Uterus (tissue), 2 donors: ENCODE data around the gene CNMD.

Source experiments
- POLR2A ChIP-seq, 2 donors: fragments of 450-650 bp; IDR thresholded peaks; one replicate each; pipeline ENCODE4 v1.6.1; 2016; ENCODE audit warnings: antibody characterized with exemption in 2 of 2, mild to moderate bottlenecking in 1 of 2, moderate library complexity in 1 of 2
- TF ChIP-seq, protein P1 (sequence below), 4 experiments: fragments of 200-600 bp in 2 of 4; fragments of 450-650 bp in 2 of 4; sonication (generic) in 2 of 4; IDR thresholded peaks; one replicate each; pipeline ENCODE4 v1.5.1; 2016 to 2019; ENCODE audit warnings: antibody characterized with exemption in 4 of 4, mild to moderate bottlenecking in 2 of 4, moderate library complexity in 1 of 4

DNA sequence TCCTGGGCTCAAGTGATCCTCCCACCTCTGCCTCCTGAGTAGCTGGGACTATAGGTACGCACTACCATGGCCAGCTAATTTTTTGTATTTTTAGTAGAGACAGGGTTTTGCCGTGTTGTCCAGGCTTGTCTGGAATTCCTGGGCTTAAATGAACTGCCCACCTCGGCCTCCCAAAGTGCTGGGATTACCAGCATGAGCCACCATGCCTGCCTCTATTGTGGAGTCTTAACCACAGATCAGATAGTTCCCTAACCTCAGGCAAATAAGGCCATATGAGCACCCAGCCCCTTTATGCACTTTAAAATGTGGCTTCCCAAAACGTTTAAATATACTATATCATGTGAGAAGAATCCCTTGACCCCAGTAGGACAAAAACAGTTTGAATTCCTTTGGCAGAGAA lies 16.4 kb downstream of the CNMD start:
- TF ChIP-seq, protein P1, sequence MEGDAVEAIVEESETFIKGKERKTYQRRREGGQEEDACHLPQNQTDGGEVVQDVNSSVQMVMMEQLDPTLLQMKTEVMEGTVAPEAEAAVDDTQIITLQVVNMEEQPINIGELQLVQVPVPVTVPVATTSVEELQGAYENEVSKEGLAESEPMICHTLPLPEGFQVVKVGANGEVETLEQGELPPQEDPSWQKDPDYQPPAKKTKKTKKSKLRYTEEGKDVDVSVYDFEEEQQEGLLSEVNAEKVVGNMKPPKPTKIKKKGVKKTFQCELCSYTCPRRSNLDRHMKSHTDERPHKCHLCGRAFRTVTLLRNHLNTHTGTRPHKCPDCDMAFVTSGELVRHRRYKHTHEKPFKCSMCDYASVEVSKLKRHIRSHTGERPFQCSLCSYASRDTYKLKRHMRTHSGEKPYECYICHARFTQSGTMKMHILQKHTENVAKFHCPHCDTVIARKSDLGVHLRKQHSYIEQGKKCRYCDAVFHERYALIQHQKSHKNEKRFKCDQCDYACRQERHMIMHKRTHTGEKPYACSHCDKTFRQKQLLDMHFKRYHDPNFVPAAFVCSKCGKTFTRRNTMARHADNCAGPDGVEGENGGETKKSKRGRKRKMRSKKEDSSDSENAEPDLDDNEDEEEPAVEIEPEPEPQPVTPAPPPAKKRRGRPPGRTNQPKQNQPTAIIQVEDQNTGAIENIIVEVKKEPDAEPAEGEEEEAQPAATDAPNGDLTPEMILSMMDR (IDR thresholded peaks at IDR 0.05), result no peak
- no peak for TF ChIP-seq POLR2A (IDR thresholded peaks at IDR 0.05)
